ENCODE measurements around the gene PANK4. TPM values are rescaled to one million over a fixed set of nuclear protein-coding genes. Genes with fewer than 3 reads are reported as not detected.

Gene PANK4
- total and polyA plus RNA-seq, 12 donors = 26.1 to 56.4 (median 34.5) TPM

- 83 to 89% methylated on average over 12 of the region's 12 CpGs for WGBS, 2 donors
- H3K27ac ChIP-seq = no peak overlapping the region
- H3K27me3 ChIP-seq = peaks cover 0 to 38% (median 19%) of the 10 kb centered on the region in 7 donors
- ATAC-seq (no peak), DNase-seq (no peak)
- TF ChIP-seq CTCF (IDR thresholded peaks at IDR 0.05) = no peak
- intact Hi-C loops (cut with DNase I) = no loop called here
- H3K4me1 ChIP-seq = no peaks in the 10 kb centered on the region
- no peaks in the 10 kb centered on the region for H3K9me3 ChIP-seq
- no peak overlapping the region for H3K4me3 ChIP-seq
- no peaks in the 10 kb centered on the region for H3K36me3 ChIP-seq
These were observed 31.4 kb downstream of the PANK4 start for GRCh38 chr1:2495026-2495425.

GRCh38 chr1:2494323-2494693 lies 32.1 kb downstream of the PANK4 start:
- Histone ChIP-seq H3K27me3 (peaks cover 0 to 30% (median 12%) of the 10 kb centered on the region in 7 donors), H3K4me3 (no peak overlapping the region), H3K27ac (no peak overlapping the region), H3K4me1 (no peaks in the 10 kb centered on the region), H3K36me3 (no peaks in the 10 kb centered on the region), H3K9me3 (peaks cover 0 to 3% (median 0%) of the 10 kb centered on the region in 11 donors)
- 73% methylated on average over 19 of the region's 19 CpGs for WGBS, 2 donors
- intact Hi-C loops (cut with DNase I) = no loop called here
- TF ChIP-seq CTCF (IDR thresholded peaks at IDR 0.05) = no peak
- ATAC-seq = no peak
- no peak for DNase-seq

GRCh38 chr1:2493691-2494322 lies 32.6 kb downstream of the PANK4 start:
- no peak for DNase-seq
- intact Hi-C loops (cut with DNase I) = no loop called here
- no peak for TF ChIP-seq CTCF (IDR thresholded peaks at IDR 0.05)
- Histone ChIP-seq H3K36me3 (no peaks in the 10 kb centered on the region), H3K9me3 (peaks cover 0 to 8% (median under 1%) of the 10 kb centered on the region in 11 donors), H3K4me3 (no peak overlapping the region), H3K27me3 (peaks cover 0 to 25% (median 7%) of the 10 kb centered on the region in 7 donors), H3K27ac (no peak overlapping the region), H3K4me1 (no peaks in the 10 kb centered on the region)
- no peak for ATAC-seq
- WGBS, 2 donors = 65 to 73% methylated on average over 24 of the region's 24 CpGs

- H3K4me1 ChIP-seq = no peaks in the 10 kb centered on the region
- H3K9me3 ChIP-seq = peaks cover 0 to 14% (median 6%) of the 10 kb centered on the region in 11 donors
- H3K27me3 ChIP-seq = peaks cover 0 to 19% (median 3%) of the 10 kb centered on the region in 7 donors
- ATAC-seq (no peak), DNase-seq (no peak)
- intact Hi-C loops (cut with DNase I) = no loop called here
- no peak for TF ChIP-seq CTCF (IDR thresholded peaks at IDR 0.05)
- H3K36me3 ChIP-seq = no peaks in the 10 kb centered on the region
- no peak overlapping the region for H3K4me3 ChIP-seq
- H3K27ac ChIP-seq = no peak overlapping the region
- WGBS, 2 donors = 63% methylated on average over 19 of the region's 19 CpGs
These were observed 33.2 kb downstream of the PANK4 start for GRCh38 chr1:2493218-2493617.

All from heart right ventricle (tissue), 16 donors.